Muscle of back (tissue), 13 donors: ENCODE measurements around the gene BMX. TPM values are rescaled to one million over a fixed set of nuclear protein-coding genes. Genes with fewer than 3 reads are reported as not detected.

Experiments used
- DNase-seq, 3 donors: peaks; one replicate each; pipeline versions ENCODE4 v3.0.0 to v3.0.0-alpha.2; 2013
- long read RNA-seq, 9 donors: transcript quantifications; one replicate each; lab custom pipeline, GENCODE V29; 2026
- polyA plus RNA-seq, 10 donors: library from polyadenylated mRNA; unstranded; fragments of 120-200 nt; gene quantifications; one replicate each; pipeline ENCODE4 v1.2.1, GENCODE V29; 2013; ENCODE audit not compliant: insufficient read length in 10 of 10

BMX gene
- 1 to 10 TPM; 1.2 to 3.2 (median 2.3) TPM for polyA plus RNA-seq
- long read RNA-seq, donor 1, result 0 reads
- long read RNA-seq, donor 2, result 0 reads
- long read RNA-seq, donor 3, result 0 reads
- long read RNA-seq, donor 4, partial matches to known transcripts, result 0 of 1 reads
- long read RNA-seq, donor 4, other reads (novel, unspliced or antisense), result 0 of 1 reads
- long read RNA-seq, donor 5, partial matches to known transcripts, result 0 of 1 reads
- long read RNA-seq, donor 5, other reads (novel, unspliced or antisense), result 0 of 1 reads
- long read RNA-seq, donor 6, result 0 reads
- long read RNA-seq, donor 7, result 0 reads
- long read RNA-seq, donor 8, result 0 reads
- long read RNA-seq, donor 9, result 0 reads

GRCh38 chrX:15500497-15500966 is at the start of gene BMX:
BMX (plus strand) TSS chrX:15500807; CDS start chrX:15508354, 7,547 bp downstream.
- peak in 1 of 3 donors; percentile 17 for DNase-seq

DNA sequence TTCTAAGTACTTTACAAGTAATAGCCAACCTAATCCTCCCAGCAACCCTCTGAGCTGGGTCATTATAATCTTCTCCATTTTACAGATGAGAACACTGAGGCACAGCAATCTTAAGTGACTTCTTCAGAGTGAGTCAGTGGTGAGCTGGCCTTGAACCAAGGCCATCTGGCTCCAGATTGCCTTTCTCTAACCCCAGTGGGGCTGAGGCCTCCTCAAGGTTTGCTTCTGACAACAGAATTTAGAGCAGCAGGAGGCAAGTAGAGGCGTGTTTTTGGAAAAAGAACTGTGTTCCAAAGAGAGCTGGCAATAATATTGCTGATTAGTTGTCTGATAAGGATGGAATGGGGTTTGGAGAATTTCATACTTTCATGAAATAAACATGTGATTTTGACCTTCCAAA is 48.7 kb upstream of the BMX start:
- no peak for DNase-seq

DNA sequence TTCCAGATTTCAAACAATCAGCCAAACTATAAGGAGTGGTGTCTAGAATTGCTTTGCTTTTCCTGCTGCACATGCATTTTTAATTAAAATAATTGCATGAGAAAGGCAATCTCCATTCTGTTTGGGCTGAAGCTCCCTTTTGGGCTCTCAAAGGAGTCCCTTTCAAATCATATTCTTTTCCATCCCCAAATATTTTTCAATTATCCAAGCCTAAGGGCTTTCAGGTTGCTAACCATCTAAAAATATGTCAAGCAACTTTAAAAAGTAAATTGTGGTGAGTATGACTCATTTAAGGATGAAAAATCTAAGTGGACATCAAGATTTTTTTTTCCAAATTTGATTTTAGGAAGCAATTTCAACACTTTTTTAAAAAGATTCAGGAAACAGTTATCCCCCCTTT is 35.9 kb upstream of the BMX start:
- DNase-seq, result no peak

DNA sequence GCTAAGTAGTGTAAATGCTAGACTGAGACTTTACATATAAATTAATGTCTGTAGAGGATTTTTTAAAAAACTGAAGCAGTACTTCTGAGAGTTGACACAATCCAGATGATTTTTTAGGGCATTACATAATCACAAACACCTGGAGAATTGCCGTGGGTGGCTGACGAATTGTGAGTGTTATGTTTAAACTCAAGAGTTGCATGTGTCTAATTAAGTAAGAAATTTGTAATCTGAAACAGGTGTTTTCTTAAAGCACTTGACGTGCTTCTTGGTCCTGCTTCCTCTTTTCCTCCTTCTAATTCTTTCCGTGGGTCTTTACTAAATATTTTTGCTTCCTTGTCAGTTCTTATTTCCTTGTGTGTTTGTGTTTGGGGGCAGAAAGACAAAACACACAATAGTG is 35.3 kb upstream of the BMX start:
- DNase-seq, result peak in 1 of 3 donors; percentile 6

- DNase-seq, result no peak
Measured at GRCh38 chrX:15465896-15466651, 34.5 kb upstream of the BMX start.

GRCh38 chrX:15468036-15468435 is 32.6 kb upstream of the BMX start:
- DNase-seq, result peak; percentile 23 to 63 (median 41)

DNA sequence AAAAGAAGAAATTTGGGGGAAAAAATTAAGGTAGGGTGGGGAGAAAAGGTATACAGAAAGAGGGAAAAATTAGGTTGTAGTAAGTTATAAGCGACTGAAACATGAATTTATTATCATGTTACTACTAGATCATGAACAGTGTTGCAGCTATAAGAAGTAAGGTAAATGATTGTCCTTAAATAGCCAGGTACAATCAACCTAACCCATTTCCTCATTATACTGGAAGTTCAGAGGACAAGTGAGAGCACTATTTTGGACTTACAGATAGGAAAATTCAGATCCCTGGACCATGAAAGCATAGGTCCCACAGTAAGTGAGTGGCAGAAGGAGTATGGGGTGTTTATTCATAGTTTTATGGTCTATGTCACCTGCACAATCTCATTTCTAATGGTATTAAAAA is 31.0 kb upstream of the BMX start:
- no peak for DNase-seq

DNA sequence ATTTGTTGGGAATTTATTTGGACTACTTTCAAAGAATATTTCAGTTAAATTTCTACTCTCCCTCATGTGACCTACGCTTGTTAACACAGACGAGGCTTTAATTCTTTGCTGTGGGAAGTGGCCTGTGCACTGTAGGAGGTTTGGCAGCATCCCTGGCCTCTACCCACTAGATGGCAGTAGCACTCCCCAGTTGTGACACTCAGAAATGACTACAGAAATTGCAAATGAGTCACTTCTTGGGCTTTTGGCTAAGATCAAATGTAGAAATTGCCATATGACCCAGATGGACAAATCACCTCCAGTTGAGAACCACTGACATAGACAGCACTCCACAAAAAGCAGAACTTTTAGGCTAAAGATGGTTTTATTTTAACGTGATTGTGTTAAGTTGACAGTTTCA is 29.6 kb upstream of the BMX start:
- peak; percentile 37 to 63 (median 55) for DNase-seq

GRCh38 chrX:15472531-15472930 is 28.1 kb upstream of the BMX start:
- DNase-seq, result no peak

GRCh38 chrX:15474028-15474427 is 26.6 kb upstream of the BMX start:
- DNase-seq, result no peak

- DNase-seq, result no peak
Measured at GRCh38 chrX:15475021-15475420, 25.6 kb upstream of the BMX start.

DNA sequence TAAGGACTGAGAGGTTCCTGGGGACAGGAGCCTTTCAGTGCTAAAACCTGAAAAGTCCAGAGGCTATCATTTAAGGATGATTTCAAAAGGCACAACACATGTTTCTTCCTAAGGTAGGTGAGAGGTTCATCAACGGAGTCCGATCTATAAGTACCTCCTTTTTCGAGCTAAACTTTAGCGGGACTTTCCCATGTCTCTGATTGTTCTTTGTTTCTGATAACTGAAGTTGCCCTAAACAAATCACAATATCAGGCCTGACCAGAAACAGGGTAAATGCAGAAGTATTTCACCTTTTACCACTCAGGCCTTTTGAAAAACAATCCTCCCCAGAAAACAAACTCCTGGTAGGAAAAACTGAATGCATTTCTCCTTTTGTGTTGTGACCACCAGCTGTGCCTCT is 25.1 kb upstream of the BMX start:
- DNase-seq, result no peak

DNA sequence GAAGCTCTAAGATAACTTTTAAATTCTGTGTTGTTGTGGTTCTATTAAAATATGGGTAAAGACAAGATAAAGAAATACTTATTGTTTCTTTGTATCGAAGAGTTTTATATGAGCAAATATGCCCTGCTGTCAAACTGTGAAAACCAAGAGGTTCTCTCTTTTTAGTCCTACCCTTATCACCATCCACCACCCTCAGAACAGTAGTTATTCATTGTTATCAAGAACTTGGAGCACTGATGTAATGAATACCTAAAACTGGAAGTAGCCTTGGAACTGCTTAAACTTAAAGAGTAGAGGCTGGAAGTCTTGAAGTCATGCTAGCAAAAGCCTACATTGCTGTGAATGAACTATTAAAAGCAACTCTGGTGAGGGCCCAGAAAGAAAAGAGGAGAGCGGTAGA is 16.7 kb upstream of the BMX start:
- DNase-seq, result no peak

GRCh38 chrX:15492469-15492868 is 8.1 kb upstream of the BMX start:
- DNase-seq, result no peak

DNA sequence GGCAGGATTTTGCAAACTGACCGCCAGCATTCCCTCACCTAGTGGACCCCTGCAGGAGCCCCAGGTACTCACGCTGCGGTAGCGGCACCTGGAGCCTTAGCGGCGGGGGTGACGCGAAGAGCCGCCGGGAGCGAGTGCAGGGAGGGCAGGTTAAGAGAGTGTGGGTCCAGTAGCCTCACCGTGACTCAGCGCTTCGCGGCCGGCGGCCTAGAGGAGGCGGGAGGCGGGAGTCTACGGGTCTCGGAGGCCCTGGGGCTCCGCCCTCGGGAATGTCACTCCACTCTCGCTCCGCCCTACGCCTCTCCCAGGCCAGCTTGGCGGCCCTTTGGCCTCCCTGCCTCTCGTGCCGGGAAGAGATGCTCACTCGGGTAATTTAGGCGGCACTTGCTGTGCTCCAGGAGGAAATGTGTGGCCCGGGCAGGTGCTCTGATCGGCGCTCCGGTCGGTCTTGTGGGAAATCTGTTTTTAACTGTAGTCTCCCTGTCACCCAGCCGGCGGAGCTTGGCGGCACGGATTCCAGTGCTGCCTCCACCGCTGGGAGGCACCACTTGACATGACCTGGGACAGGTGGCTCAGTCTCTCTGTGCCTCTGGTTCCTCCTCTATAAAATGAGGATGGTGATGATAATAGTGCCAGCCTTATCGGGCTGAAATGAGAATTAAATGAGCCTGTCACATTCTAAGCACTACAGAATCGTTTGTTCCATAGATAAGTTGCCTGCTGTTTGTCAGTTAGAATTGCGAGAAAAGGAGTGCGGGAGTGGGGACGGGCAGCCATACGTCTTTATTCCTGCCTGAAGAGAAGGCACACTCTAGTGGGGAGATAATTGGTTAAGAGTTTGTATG is 7.3 kb upstream of the BMX start, which contains the start of gene PIR:
Gene PIR, minus strand, starts transcription at position 216 of the 845 bp plus-strand sequence. CDS start 2,076 bp downstream, outside the sequence.
- peak; percentile 61 to 86 (median 75) for DNase-seq

DNA sequence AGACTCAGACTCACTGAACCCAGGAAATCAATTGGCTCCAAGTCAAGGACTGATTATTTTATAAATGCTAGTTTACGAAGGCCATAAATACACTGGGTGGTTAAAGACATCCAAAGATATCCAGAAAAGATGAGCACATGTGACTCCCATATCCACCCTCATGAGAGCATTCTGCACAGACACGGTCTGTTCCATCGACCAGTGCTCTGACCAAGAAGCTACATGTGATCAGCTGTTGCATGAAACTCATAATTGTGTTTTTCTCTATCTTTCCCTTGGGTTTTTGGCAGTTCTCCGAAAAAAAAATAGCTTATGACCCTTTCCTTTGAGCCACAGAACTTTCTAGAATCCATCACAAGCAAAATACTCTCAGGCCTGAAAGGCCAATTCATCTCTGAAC is 4.8 kb upstream of the BMX start:
- no peak for DNase-seq

DNA sequence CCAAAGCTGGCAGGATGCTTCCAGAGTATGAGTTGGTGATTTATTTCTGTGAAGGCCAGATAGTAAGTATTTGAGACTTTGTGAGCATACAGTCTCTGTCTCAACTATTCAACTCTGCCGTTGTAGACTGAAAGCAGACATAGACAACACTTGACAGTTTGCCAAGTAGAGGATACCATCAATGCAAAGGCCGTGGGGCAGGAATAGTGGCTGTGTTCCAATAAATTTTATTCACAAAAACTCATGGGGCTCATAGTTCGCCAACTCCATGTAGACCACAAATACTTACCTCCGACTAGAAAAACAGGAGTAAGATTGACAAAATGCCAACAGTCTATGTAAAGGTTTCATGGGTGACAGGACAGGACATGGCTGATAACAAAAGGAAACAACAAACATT is 3.8 kb upstream of the BMX start:
- no peak for DNase-seq

DNA sequence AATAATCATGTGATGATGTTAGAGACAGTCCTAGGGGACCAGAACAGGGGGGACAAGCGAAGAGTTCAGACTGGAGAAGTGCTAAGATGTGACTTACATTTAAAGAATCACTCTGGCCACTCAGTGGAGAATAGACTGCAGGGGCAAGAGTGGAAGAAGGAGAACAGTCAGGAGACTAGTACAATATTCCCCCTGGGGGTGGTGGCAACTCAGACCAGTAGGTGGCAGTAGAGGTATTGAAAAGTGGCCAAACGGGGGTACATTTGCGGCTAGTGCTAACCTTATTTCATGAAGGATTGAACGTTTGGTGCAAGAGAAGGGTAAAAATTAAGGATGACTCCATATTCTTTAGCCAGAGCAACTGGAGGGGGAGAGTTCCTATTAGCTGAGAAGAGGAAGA is 2.7 kb upstream of the BMX start:
- DNase-seq, result no peak

DNA sequence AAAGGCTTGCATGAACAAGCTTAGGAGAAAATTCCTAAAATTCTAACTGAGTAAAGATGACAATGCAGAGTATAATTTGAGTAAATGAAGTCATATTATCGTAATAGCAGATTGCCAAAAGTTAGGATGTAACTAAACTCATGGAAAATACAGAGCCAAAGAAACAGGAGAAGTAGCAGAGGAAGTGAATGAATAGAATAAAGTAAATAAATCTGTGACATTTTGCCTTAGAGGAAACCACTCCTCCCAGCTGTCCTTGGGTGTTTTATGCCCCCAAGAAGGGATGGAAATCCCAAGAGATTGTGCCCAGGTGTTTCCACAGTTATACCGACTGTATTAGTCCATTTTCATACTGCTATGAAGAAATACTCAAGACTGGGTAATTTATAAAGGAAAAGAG is 1.9 kb upstream of the BMX start:
- no peak for DNase-seq

GRCh38 chrX:15499976-15500375 is 631 bp upstream of the BMX start:
- DNase-seq, result peak in 2 of 3 donors; percentile 15 to 70

- DNase-seq, result no peak
Measured at GRCh38 chrX:15501506-15501905, 899 bp downstream of the BMX start.

DNA sequence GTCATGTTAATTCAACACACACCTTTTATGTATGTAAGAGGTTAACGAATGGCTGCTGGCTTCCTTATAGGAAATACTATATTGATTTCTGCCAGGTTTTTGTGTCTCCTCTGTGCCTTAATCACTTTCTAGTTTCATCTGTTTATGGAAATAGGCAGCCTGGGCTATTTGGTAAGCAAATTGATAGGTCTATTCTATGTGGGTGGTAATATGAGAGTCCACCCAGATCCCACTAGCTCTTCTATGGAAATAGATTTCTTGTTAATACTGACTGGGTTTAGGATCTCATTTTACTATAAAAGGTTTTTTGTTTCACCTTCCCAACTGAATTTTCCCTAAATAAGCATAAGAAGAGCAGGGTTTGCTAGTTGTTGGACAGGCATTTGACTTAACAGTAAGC is 4.1 kb downstream of the BMX start:
- no peak for DNase-seq
